ENCODE measurements around the gene SMCO3. TPM values are rescaled to one million over a fixed set of nuclear protein-coding genes. Genes with fewer than 3 reads are reported as not detected.

Gene SMCO3
- total and polyA plus RNA-seq, 2 of the 8 experiments (the other 6 are each of a cell fraction or from before 2014, with no cell fraction given) = not detected

DNA sequence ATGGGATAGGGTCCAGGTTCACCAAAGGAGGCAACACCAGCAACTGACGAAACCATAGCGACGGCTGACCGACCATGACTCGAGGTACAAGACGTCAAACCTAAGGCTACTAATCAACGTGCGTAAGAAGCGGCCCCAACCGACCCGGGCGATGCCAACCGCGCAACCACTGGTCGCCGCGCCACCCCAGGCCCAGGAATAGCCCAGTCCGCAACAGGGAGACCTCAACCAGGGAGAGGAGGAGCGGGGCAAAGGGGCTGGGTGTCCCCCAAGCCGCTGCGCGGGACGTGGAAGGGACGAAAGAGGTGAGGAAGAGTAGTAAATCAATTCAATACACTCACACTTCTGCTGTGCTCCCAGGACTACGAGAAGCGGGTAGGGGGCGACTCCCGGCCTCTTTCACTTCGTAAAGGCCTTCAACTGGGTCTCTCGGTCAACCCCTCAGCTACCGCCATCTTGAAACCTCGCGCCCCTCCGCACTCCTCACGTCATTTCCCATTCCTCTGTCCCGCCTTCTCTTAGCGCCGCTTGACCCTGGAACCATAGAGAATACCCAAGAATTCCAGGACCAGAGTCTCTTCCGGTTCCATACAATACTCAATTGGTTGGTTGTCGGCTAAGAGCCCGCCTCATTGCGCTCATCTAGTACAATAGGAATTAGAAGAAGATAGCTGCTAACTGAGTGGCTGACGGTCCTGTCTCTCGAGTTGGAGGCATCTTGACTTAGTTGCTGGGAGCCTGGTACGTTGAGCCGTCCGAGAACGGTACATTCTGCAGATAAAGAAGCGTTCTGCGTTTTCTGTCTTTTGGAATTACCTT, 10.8 kb downstream of the SMCO3 start, which contains the start of the genes C12orf60 and WBP11 (continued):
- TF ChIP-seq, protein P1, sequence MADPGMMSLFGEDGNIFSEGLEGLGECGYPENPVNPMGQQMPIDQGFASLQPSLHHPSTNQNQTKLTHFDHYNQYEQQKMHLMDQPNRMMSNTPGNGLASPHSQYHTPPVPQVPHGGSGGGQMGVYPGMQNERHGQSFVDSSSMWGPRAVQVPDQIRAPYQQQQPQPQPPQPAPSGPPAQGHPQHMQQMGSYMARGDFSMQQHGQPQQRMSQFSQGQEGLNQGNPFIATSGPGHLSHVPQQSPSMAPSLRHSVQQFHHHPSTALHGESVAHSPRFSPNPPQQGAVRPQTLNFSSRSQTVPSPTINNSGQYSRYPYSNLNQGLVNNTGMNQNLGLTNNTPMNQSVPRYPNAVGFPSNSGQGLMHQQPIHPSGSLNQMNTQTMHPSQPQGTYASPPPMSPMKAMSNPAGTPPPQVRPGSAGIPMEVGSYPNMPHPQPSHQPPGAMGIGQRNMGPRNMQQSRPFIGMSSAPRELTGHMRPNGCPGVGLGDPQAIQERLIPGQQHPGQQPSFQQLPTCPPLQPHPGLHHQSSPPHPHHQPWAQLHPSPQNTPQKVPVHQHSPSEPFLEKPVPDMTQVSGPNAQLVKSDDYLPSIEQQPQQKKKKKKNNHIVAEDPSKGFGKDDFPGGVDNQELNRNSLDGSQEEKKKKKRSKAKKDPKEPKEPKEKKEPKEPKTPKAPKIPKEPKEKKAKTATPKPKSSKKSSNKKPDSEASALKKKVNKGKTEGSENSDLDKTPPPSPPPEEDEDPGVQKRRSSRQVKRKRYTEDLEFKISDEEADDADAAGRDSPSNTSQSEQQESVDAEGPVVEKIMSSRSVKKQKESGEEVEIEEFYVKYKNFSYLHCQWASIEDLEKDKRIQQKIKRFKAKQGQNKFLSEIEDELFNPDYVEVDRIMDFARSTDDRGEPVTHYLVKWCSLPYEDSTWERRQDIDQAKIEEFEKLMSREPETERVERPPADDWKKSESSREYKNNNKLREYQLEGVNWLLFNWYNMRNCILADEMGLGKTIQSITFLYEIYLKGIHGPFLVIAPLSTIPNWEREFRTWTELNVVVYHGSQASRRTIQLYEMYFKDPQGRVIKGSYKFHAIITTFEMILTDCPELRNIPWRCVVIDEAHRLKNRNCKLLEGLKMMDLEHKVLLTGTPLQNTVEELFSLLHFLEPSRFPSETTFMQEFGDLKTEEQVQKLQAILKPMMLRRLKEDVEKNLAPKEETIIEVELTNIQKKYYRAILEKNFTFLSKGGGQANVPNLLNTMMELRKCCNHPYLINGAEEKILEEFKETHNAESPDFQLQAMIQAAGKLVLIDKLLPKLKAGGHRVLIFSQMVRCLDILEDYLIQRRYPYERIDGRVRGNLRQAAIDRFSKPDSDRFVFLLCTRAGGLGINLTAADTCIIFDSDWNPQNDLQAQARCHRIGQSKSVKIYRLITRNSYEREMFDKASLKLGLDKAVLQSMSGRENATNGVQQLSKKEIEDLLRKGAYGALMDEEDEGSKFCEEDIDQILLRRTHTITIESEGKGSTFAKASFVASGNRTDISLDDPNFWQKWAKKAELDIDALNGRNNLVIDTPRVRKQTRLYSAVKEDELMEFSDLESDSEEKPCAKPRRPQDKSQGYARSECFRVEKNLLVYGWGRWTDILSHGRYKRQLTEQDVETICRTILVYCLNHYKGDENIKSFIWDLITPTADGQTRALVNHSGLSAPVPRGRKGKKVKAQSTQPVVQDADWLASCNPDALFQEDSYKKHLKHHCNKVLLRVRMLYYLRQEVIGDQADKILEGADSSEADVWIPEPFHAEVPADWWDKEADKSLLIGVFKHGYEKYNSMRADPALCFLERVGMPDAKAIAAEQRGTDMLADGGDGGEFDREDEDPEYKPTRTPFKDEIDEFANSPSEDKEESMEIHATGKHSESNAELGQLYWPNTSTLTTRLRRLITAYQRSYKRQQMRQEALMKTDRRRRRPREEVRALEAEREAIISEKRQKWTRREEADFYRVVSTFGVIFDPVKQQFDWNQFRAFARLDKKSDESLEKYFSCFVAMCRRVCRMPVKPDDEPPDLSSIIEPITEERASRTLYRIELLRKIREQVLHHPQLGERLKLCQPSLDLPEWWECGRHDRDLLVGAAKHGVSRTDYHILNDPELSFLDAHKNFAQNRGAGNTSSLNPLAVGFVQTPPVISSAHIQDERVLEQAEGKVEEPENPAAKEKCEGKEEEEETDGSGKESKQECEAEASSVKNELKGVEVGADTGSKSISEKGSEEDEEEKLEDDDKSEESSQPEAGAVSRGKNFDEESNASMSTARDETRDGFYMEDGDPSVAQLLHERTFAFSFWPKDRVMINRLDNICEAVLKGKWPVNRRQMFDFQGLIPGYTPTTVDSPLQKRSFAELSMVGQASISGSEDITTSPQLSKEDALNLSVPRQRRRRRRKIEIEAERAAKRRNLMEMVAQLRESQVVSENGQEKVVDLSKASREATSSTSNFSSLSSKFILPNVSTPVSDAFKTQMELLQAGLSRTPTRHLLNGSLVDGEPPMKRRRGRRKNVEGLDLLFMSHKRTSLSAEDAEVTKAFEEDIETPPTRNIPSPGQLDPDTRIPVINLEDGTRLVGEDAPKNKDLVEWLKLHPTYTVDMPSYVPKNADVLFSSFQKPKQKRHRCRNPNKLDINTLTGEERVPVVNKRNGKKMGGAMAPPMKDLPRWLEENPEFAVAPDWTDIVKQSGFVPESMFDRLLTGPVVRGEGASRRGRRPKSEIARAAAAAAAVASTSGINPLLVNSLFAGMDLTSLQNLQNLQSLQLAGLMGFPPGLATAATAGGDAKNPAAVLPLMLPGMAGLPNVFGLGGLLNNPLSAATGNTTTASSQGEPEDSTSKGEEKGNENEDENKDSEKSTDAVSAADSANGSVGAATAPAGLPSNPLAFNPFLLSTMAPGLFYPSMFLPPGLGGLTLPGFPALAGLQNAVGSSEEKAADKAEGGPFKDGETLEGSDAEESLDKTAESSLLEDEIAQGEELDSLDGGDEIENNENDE (IDR thresholded peaks at IDR 0.05; ENCODE audit: insufficient replicate concordance, low read length) = no peak
- peak; percentile 90 to 95 for TF ChIP-seq POLR2A (IDR thresholded peaks at IDR 0.05; ENCODE audit: control extremely low read depth in 1 of 2, low read depth in 2 of 2, low read length in 2 of 2)
- TF ChIP-seq TAF7 (optimal IDR thresholded peaks at IDR 0.05; ENCODE audit: borderline replicate concordance, low read depth, low read length) = peak; percentile 59
- TF ChIP-seq CHD1 (IDR thresholded peaks at IDR 0.05; ENCODE audit: low read depth, low read length) = no peak
- peak; percentile 99 for TF ChIP-seq RBBP5 (IDR thresholded peaks at IDR 0.05; ENCODE audit: borderline replicate concordance, low read depth, low read length)
- TF ChIP-seq, protein P2, sequence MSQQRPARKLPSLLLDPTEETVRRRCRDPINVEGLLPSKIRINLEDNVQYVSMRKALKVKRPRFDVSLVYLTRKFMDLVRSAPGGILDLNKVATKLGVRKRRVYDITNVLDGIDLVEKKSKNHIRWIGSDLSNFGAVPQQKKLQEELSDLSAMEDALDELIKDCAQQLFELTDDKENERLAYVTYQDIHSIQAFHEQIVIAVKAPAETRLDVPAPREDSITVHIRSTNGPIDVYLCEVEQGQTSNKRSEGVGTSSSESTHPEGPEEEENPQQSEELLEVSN (IDR thresholded peaks at IDR 0.05) = no peak
- no peak for TF ChIP-seq BACH1 (IDR thresholded peaks at IDR 0.05; ENCODE audit: low read length)
- peak; percentile 59 for TF ChIP-seq KDM4A (IDR thresholded peaks at IDR 0.05; ENCODE audit: low read depth, low read length, severe bottlenecking)
- peak; percentile 88; the same call in 1 of the 2 replicates for TF ChIP-seq GABPA (IDR thresholded peaks at IDR 0.05; ENCODE audit: borderline replicate concordance, insufficient read depth, low read length)

All from H1 (cell line).